ENCODE data around the gene PRKCE.

The PRKCE gene

GRCh38 chr2:45973426-45973825 lies 322.0 kb downstream of the PRKCE start:
- Mint-ChIP-seq H3K4me1 (ENCODE audit: low read depth) (no peaks in the 10 kb centered on the region), H3K27me3 (no peaks in the 10 kb centered on the region), H3K36me3 (peaks cover 3% of the 10 kb centered on the region), H3K4me3 (no peak overlapping the region), H3K27ac (no peak overlapping the region), H3K9me3 (ENCODE audit: low read depth) (no peaks in the 10 kb centered on the region)

- no peak overlapping the region for H3K4me3 Mint-ChIP-seq
Observed at GRCh38 chr2:45974056-45974455, 322.6 kb downstream of the PRKCE start.

GRCh38 chr2:45974762-45975408 lies 323.4 kb downstream of the PRKCE start:
- H3K36me3 Mint-ChIP-seq = peaks cover 3% of the 10 kb centered on the region
- no peak overlapping the region for H3K27ac Mint-ChIP-seq
- H3K9me3 Mint-ChIP-seq (ENCODE audit: low read depth) = no peaks in the 10 kb centered on the region
- peaks cover 5% of the 10 kb centered on the region for H3K4me1 Mint-ChIP-seq (ENCODE audit: low read depth)
- no peaks in the 10 kb centered on the region for H3K27me3 Mint-ChIP-seq
- no peak overlapping the region for H3K4me3 Mint-ChIP-seq

More at GRCh38 chr2:45974056-45974455, 322.6 kb downstream of the PRKCE start:
- Mint-ChIP-seq H3K4me1 (ENCODE audit: low read depth) (no peaks in the 10 kb centered on the region), H3K36me3 (peaks cover 3% of the 10 kb centered on the region), H3K9me3 (ENCODE audit: low read depth) (no peaks in the 10 kb centered on the region), H3K27ac (no peak overlapping the region), H3K27me3 (no peaks in the 10 kb centered on the region)

GRCh38 chr2:45975752-45976517 lies 324.5 kb downstream of the PRKCE start:
- Mint-ChIP-seq H3K4me1 (ENCODE audit: low read depth) (peaks cover 5% of the 10 kb centered on the region), H3K27me3 (no peaks in the 10 kb centered on the region), H3K27ac (no peak overlapping the region), H3K9me3 (ENCODE audit: low read depth) (no peaks in the 10 kb centered on the region), H3K4me3 (no peak overlapping the region), H3K36me3 (peaks cover 4% of the 10 kb centered on the region)

- H3K4me1 Mint-ChIP-seq (ENCODE audit: low read depth) = peaks cover 5% of the 10 kb centered on the region
- no peak overlapping the region for H3K4me3 Mint-ChIP-seq
- H3K27ac Mint-ChIP-seq = no peak overlapping the region
- H3K9me3 Mint-ChIP-seq (ENCODE audit: low read depth) = no peaks in the 10 kb centered on the region
- peaks cover 11% of the 10 kb centered on the region for H3K36me3 Mint-ChIP-seq
- H3K27me3 Mint-ChIP-seq = no peaks in the 10 kb centered on the region
Observed at GRCh38 chr2:45978302-45978859, 326.9 kb downstream of the PRKCE start.

- H3K27ac Mint-ChIP-seq = no peak overlapping the region
- H3K36me3 Mint-ChIP-seq = peaks cover 11% of the 10 kb centered on the region
- no peaks in the 10 kb centered on the region for H3K27me3 Mint-ChIP-seq
- H3K9me3 Mint-ChIP-seq (ENCODE audit: low read depth) = no peaks in the 10 kb centered on the region
- H3K4me3 Mint-ChIP-seq = no peak overlapping the region
- H3K4me1 Mint-ChIP-seq (ENCODE audit: low read depth) = peaks cover 5% of the 10 kb centered on the region
Observed at GRCh38 chr2:45979065-45979464, 327.6 kb downstream of the PRKCE start.

GRCh38 chr2:45980161-45980865 lies 328.8 kb downstream of the PRKCE start:
- peaks cover 13% of the 10 kb centered on the region for H3K36me3 Mint-ChIP-seq
- peaks cover 5% of the 10 kb centered on the region for H3K4me1 Mint-ChIP-seq (ENCODE audit: low read depth)
- no peak overlapping the region for H3K4me3 Mint-ChIP-seq
- no peaks in the 10 kb centered on the region for H3K27me3 Mint-ChIP-seq
- H3K9me3 Mint-ChIP-seq (ENCODE audit: low read depth) = no peaks in the 10 kb centered on the region
- no peak overlapping the region for H3K27ac Mint-ChIP-seq

GRCh38 chr2:45981384-45981930 lies 330.0 kb downstream of the PRKCE start:
- H3K27me3 Mint-ChIP-seq = no peaks in the 10 kb centered on the region
- no peak overlapping the region for H3K27ac Mint-ChIP-seq
- H3K36me3 Mint-ChIP-seq = peaks cover 17% of the 10 kb centered on the region
- peaks cover 5% of the 10 kb centered on the region for H3K4me1 Mint-ChIP-seq (ENCODE audit: low read depth)
- no peak overlapping the region for H3K4me3 Mint-ChIP-seq
- H3K9me3 Mint-ChIP-seq (ENCODE audit: low read depth) = no peaks in the 10 kb centered on the region

- Mint-ChIP-seq H3K36me3 (peaks cover 15% of the 10 kb centered on the region), H3K9me3 (ENCODE audit: low read depth) (no peaks in the 10 kb centered on the region), H3K27ac (no peak overlapping the region), H3K4me1 (ENCODE audit: low read depth) (peaks cover 5% of the 10 kb centered on the region), H3K27me3 (no peaks in the 10 kb centered on the region), H3K4me3 (no peak overlapping the region)
Observed at GRCh38 chr2:45982096-45982495, 330.6 kb downstream of the PRKCE start.

- H3K9me3 Mint-ChIP-seq (ENCODE audit: low read depth) = no peaks in the 10 kb centered on the region
- H3K4me3 Mint-ChIP-seq = no peak overlapping the region
- no peak overlapping the region for H3K27ac Mint-ChIP-seq
- H3K4me1 Mint-ChIP-seq (ENCODE audit: low read depth) = peaks cover 5% of the 10 kb centered on the region
- H3K27me3 Mint-ChIP-seq = no peaks in the 10 kb centered on the region
- H3K36me3 Mint-ChIP-seq = peaks cover 15% of the 10 kb centered on the region
Observed at GRCh38 chr2:45983213-45983612, 331.7 kb downstream of the PRKCE start.

- H3K4me3 Mint-ChIP-seq = no peak overlapping the region
- no peaks in the 10 kb centered on the region for H3K27me3 Mint-ChIP-seq
- H3K9me3 Mint-ChIP-seq (ENCODE audit: low read depth) = no peaks in the 10 kb centered on the region
- no peak overlapping the region for H3K27ac Mint-ChIP-seq
- peaks cover 2% of the 10 kb centered on the region for H3K4me1 Mint-ChIP-seq (ENCODE audit: low read depth)
- peaks cover 15% of the 10 kb centered on the region for H3K36me3 Mint-ChIP-seq
Observed at GRCh38 chr2:45984366-45984765, 332.9 kb downstream of the PRKCE start.

GRCh38 chr2:45984896-45985473 lies 333.5 kb downstream of the PRKCE start:
- Mint-ChIP-seq H3K27me3 (no peaks in the 10 kb centered on the region), H3K27ac (no peak overlapping the region), H3K36me3 (peaks cover 15% of the 10 kb centered on the region), H3K9me3 (ENCODE audit: low read depth) (no peaks in the 10 kb centered on the region), H3K4me1 (ENCODE audit: low read depth) (no peaks in the 10 kb centered on the region), H3K4me3 (no peak overlapping the region)

- peaks cover 11% of the 10 kb centered on the region for H3K36me3 Mint-ChIP-seq
- H3K27me3 Mint-ChIP-seq = no peaks in the 10 kb centered on the region
- no peak overlapping the region for H3K4me3 Mint-ChIP-seq
- H3K4me1 Mint-ChIP-seq (ENCODE audit: low read depth) = no peaks in the 10 kb centered on the region
- H3K9me3 Mint-ChIP-seq (ENCODE audit: low read depth) = no peaks in the 10 kb centered on the region
- no peak overlapping the region for H3K27ac Mint-ChIP-seq
Observed at GRCh38 chr2:45986509-45986908, 335.0 kb downstream of the PRKCE start.

- Mint-ChIP-seq H3K27ac (no peak overlapping the region), H3K4me3 (no peak overlapping the region), H3K9me3 (ENCODE audit: low read depth) (no peaks in the 10 kb centered on the region), H3K27me3 (no peaks in the 10 kb centered on the region), H3K4me1 (ENCODE audit: low read depth) (no peaks in the 10 kb centered on the region), H3K36me3 (peaks cover 7% of the 10 kb centered on the region)
Observed at GRCh38 chr2:45987856-45988255, 336.4 kb downstream of the PRKCE start.

Measured in activated naive CD8-positive, alpha-beta T cell (primary cell).